GM21825 (cell line): Measurements from ENCODE around the gene RHO.

Experiments
- ATAC-seq: cut with Tn5 transposase; IDR thresholded peaks from one replicate; pipeline ENCODE4 v1.9.1; 2021; ENCODE audit warnings: mild to moderate bottlenecking, moderate library complexity; ENCODE audit not compliant: unreplicated experiment

RHO gene

GRCh38 chr3:129518581-129518980 is 9.9 kb upstream of the RHO start:
- no peak for ATAC-seq

DNA sequence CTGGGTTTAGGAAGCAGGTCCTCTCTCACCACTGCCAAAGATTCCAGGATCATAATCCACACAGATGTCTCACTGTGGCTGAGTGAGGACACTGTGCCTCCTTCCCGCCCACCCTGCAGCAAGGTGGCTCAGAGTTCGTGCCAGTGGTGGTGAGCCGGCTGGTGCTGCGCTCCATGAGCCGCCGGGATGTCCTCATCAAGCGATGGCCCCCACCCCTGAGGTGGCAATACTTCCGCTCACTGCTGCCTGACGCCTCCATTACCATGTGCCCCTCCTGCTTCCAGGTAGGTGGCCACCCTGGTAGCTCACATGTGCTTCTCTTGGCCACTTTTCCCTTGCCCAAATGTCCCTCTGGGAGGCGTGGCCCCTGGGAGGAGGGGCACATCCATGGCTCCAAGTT is 9.0 kb upstream of the RHO start:
- ATAC-seq = no peak

DNA sequence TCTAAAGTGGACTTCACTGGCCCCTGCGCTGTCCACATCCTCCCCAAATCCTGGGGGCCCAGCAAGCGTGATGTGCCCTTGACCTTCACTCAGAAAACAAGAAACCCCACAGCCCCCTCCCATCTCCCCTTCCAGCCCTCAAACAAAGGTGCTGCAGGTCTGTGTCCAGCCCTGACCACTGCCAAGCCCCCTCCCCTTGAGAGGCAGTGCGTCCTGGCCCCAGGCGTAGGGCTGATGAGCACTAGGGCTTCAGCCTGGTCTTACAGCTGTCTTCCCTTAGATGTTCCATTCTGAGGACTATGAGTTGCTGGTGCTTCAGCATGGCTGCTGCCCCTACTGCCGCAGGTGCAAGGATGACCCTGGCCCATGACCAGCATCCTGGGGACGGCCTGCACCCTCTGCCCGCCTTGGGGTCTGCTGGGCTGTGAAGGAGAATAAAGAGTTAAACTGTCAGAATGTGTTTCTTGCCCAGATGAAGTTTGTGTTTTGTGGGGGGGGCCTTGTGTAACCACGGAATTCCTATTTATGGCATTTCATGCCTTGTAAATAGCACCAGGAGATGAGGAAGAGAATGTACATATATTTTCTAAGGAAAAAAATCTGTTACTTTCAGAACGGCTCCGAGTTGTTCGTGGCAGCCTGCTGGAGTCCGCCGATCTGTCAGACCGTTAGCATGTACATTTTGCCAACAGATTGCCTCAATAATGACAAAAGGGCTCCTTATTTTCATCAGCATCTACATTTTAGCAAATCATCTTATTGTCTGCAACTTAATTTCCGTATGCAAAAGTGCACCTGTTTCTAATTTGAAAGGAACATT is 8.3 kb upstream of the RHO start:
- ATAC-seq = no peak

- no peak for ATAC-seq
Observed at GRCh38 chr3:129520960-129521359, 7.5 kb upstream of the RHO start.

DNA sequence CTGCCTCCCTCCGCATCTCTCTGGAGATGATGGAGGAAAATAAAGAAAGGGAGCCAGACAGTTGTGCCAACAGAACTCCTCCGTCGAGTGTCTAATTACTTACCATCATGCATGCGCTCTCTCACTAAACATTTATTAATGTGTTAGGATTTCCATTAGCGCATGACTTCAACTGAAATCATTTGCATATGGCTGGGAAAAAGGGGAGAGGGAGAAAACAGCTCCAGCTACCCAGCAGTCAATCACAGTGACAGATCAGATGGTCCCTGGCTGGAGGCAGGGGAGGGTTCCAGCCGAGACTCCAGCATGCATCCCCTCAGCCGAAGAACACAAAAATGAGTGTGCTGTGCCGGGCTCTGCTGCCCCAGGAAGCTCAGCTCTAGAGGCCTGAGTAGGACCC is 6.8 kb upstream of the RHO start:
- no peak for ATAC-seq

DNA sequence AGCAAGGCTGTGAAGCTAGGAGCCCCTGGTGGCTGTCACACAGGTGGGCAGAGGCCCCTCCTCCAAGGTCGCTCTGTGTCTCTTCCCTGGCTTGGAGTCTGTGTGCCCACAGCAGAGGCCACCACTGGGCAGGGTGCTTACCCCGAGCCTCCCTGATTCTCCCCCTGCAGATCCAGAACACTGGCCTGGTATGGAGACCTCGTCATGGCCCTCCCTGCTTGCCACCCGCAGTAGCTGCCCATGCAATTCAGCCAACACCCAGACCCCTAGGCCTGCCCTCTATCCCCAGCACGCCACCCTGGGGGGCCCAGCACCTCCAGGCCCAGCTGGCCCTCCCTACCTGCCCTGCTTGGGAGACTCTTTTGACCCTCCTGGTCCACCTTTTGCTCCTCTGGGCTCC is 5.5 kb upstream of the RHO start:
- ATAC-seq = no peak

DNA sequence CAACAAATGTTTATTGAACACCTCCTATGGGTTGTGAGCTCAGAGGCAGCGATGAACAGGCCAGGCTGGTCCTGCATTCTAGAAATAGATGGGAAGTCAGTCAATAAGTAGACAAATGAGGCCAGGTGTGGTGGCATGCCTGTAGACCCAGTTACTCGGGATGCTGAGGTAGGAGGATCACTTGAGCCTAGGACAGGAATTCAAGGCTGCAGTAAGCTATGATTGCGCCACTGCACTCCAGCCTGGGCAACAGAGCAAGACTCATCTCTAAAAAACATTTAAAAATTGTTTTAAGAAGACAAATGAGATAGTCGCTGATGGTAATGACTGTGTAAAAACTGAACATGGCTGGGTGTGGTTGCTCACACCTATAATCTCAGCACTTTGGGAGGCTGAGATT is 4.4 kb upstream of the RHO start:
- ATAC-seq = no peak

DNA sequence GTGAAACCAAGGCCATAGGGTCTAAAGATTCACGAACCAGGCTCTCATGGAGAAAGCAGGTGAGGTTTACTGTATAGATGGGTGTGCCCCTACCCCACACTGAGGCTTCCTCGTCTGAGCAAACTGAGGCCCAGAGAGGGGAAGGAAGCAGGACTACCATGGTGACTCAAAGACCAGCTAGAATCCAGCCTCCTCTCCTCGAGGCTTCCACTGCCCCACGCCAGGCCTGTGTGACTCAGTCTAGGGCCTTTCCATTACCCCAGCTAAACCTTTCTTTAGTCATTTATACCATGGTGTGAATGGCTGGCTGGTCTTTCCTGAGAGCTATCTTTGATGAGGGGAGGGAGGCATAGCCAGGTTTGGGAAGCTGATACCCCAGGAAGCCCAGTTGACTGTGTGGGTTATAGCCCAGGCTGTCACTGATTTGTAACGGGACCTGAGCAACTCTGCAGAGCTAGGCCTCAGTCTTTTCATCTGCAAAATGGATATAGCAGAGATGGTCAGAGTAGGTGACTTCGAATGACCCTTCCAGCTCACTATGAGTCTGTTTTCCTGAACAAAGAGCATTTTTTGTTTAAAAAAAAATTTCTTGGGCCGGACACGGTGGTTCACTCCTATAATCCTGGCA is 3.0 kb upstream of the RHO start:
- no peak for ATAC-seq

DNA sequence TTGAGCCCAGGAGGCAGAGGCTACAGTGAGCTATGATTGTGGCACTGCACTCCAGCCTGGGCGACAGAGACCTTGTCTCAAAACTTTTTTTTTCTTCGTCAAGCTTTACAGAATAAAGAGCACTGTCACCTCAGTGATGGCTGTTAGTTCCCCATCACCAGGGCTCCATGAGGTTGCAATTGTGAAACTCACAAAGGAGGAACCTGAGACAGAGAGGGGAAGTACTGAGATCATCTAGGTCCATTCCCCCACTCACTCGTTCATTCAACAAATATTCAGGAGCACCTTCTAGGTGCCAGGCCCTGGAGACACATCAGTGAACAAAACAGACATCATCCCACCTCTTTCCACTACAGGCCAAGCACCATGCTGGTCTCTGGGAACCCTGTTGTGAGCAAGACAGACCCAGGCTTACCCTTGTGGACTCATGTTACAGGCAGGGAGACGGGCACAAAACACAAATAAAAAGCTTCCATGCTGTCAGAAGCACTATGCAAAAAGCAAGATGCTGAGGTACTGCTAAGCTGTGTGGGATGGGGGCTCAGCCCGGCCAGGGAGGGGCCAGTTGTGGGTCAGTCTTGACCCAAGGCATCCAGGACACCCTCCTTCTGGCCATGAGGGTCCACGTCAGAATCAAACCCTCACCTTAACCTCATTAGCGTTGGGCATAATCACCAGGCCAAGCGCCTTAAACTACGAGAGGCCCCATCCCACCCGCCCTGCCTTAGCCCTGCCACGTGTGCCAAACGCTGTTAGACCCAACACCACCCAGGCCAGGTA is 2.1 kb upstream of the RHO start:
- peak; percentile 91 for ATAC-seq

GRCh38 chr3:129527262-129527661 is 1.2 kb upstream of the RHO start:
- no peak for ATAC-seq

DNA sequence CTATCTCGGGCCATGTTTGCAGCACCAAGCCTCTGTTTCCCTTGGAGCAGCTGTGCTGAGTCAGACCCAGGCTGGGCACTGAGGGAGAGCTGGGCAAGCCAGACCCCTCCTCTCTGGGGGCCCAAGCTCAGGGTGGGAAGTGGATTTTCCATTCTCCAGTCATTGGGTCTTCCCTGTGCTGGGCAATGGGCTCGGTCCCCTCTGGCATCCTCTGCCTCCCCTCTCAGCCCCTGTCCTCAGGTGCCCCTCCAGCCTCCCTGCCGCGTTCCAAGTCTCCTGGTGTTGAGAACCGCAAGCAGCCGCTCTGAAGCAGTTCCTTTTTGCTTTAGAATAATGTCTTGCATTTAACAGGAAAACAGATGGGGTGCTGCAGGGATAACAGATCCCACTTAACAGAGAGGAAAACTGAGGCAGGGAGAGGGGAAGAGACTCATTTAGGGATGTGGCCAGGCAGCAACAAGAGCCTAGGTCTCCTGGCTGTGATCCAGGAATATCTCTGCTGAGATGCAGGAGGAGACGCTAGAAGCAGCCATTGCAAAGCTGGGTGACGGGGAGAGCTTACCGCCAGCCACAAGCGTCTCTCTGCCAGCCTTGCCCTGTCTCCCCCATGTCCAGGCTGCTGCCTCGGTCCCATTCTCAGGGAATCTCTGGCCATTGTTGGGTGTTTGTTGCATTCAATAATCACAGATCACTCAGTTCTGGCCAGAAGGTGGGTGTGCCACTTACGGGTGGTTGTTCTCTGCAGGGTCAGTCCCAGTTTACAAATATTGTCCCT is 1.2 kb downstream of the RHO start:
- no peak for ATAC-seq

- ATAC-seq = no peak
Observed at GRCh38 chr3:129530251-129530791, 1.9 kb downstream of the RHO start.

DNA sequence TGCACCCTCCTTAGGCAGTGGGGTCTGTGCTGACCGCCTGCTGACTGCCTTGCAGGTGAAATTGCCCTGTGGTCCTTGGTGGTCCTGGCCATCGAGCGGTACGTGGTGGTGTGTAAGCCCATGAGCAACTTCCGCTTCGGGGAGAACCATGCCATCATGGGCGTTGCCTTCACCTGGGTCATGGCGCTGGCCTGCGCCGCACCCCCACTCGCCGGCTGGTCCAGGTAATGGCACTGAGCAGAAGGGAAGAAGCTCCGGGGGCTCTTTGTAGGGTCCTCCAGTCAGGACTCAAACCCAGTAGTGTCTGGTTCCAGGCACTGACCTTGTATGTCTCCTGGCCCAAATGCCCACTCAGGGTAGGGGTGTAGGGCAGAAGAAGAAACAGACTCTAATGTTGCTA is 2.4 kb downstream of the RHO start:
- ATAC-seq = no peak

- no peak for ATAC-seq
Observed at GRCh38 chr3:129531699-129532098, 3.3 kb downstream of the RHO start.

DNA sequence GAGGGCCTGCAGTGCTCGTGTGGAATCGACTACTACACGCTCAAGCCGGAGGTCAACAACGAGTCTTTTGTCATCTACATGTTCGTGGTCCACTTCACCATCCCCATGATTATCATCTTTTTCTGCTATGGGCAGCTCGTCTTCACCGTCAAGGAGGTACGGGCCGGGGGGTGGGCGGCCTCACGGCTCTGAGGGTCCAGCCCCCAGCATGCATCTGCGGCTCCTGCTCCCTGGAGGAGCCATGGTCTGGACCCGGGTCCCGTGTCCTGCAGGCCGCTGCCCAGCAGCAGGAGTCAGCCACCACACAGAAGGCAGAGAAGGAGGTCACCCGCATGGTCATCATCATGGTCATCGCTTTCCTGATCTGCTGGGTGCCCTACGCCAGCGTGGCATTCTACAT is 3.8 kb downstream of the RHO start:
- ATAC-seq = no peak

DNA sequence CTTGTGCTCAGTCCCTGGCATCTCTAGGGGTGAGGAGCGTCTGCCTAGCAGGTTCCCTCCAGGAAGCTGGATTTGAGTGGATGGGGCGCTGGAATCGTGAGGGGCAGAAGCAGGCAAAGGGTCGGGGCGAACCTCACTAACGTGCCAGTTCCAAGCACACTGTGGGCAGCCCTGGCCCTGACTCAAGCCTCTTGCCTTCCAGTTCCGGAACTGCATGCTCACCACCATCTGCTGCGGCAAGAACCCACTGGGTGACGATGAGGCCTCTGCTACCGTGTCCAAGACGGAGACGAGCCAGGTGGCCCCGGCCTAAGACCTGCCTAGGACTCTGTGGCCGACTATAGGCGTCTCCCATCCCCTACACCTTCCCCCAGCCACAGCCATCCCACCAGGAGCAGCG is 5.0 kb downstream of the RHO start:
- no peak for ATAC-seq

DNA sequence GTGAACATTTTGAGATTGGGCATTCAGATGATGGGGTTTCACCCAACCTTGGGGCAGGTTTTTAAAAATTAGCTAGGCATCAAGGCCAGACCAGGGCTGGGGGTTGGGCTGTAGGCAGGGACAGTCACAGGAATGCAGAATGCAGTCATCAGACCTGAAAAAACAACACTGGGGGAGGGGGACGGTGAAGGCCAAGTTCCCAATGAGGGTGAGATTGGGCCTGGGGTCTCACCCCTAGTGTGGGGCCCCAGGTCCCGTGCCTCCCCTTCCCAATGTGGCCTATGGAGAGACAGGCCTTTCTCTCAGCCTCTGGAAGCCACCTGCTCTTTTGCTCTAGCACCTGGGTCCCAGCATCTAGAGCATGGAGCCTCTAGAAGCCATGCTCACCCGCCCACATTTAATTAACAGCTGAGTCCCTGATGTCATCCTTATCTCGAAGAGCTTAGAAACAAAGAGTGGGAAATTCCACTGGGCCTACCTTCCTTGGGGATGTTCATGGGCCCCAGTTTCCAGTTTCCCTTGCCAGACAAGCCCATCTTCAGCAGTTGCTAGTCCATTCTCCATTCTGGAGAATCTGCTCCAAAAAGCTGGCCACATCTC is 6.1 kb downstream of the RHO start:
- no peak for ATAC-seq

GRCh38 chr3:129535075-129535474 is 6.6 kb downstream of the RHO start:
- ATAC-seq = no peak

- ATAC-seq = no peak
Observed at GRCh38 chr3:129536374-129536667, 7.9 kb downstream of the RHO start.

DNA sequence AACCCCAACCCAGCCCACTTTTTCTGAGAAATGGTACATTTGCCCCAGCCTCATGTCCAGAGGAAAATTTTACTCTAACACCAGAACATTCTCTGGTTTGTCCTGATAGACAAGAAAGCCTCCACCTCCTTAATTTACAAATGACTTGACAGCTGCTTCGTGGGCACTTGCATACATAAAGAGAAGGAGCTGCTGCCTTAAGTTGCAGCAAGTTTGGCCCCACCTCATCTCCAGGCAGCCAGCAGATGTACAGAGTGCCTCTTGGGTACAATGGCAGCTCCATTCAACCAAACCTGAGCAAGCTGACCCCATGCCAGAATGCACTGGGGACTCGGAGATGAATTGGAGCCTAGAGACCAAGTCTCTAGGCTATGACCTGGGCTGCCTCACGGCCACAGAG is 8.4 kb downstream of the RHO start:
- no peak for ATAC-seq

DNA sequence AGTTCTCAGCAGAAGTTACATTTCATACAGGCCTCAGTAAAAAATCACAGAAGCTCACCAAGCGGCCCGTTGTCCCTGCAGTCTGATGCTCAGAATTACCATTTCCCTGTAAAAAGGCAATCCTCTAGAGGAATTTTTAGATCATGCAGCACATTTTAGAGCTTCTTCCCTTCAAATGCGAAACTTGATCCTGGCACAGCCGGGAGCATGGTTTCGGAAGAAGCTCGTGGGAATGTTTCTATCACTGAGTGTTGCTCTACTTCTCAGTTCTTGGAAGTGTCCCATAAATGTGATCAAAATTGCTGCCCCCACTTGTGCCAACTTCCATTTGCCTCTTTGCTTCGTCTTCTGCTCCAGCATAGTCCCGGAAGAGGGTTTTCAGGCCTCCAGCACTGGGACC is 10.8 kb downstream of the RHO start:
- no peak for ATAC-seq
